HEK293 (cell line): ENCODE data around the gene ACTL8.

ENCODE experiments used
- CTCF ChIA-PET: fragments of 350-600 bp; formaldehyde crosslinking; extraction: SDS; loops from one replicate; lab custom pipeline; 2021; ENCODE audit warnings: antibody characterized with exemption; lab: Yijun Ruan, JAX
- POLR2A ChIA-PET: fragments of 300-600 bp; formaldehyde crosslinking; extraction: SDS; loops from one replicate; lab custom pipeline; 2020; ENCODE audit warnings: antibody characterized with exemption, inconsistent platforms; lab: Yijun Ruan, JAX
- H3K27ac ChIP-seq: fragments of 200-500 bp; sonication (Bioruptor generic); 2 replicates; pipeline ENCODE4 v1.5.1; 2014; ENCODE audit warnings: low read depth, low read length, control low read depth, inconsistent platforms; ENCODE audit errors: extremely low read depth
- H3K36me3 ChIP-seq, 2 experiments: fragments of 200-500 bp in 1 of 2; sonication (Bioruptor generic) in 1 of 2; 1 replicate in 1 of 2; 2 replicates in 1 of 2; pipeline ENCODE4 v1.5.1; 2014 to 2017; ENCODE audit warnings: inconsistent platforms in 2 of 2, low read length in 2 of 2; ENCODE audit not compliant: control insufficient read depth in 2 of 2, insufficient read depth in 1 of 2
- H3K4me1 ChIP-seq: fragments of 200-500 bp; sonication (Bioruptor generic); 2 replicates; pipeline ENCODE4 v1.5.1; 2014; ENCODE audit warnings: mild to moderate bottlenecking, low read length, inconsistent platforms; ENCODE audit not compliant: control insufficient read depth, insufficient read depth
- H3K4me3 ChIP-seq: 2 replicates; pipeline ENCODE4 v1.5.1; 2011; ENCODE audit warnings: low read depth, mild to moderate bottlenecking, control low read depth, low read length, moderate library complexity
- H3K9me3 ChIP-seq: fragments of 200-500 bp; sonication (Bioruptor generic); 2 replicates; pipeline ENCODE4 v1.5.1; 2014; ENCODE audit warnings: low read depth, low read length, inconsistent platforms; ENCODE audit not compliant: control insufficient read depth, insufficient read depth
- GFI1B ChIP-seq: fragments of 450-650 bp; formaldehyde crosslinking; IDR thresholded peaks from 2 replicates; pipeline ENCODE4 v1.5.1; 2016; ENCODE audit warnings: missing biosample characterization, missing genetic modification characterization
- GLIS2 ChIP-seq: fragments of 450-650 bp; formaldehyde crosslinking; IDR thresholded peaks from 2 replicates; pipeline ENCODE4 v1.5.1; 2016; ENCODE audit warnings: missing biosample characterization, missing genetic modification characterization
- ZFP3 ChIP-seq: fragments of 450-650 bp; formaldehyde crosslinking; IDR thresholded peaks from 2 replicates; pipeline ENCODE4 v1.5.1; 2016; ENCODE audit warnings: low read depth, missing biosample characterization, missing genetic modification characterization
- ZFP37 ChIP-seq: fragments of 450-650 bp; formaldehyde crosslinking; IDR thresholded peaks from 2 replicates; pipeline ENCODE4 v1.5.1; 2016; ENCODE audit warnings: missing biosample characterization, missing genetic modification characterization
- ZIC2 ChIP-seq: fragments of 450-650 bp; formaldehyde crosslinking; IDR thresholded peaks from 2 replicates; pipeline ENCODE4 v1.5.1; 2016; ENCODE audit warnings: missing biosample characterization, missing genetic modification characterization
- ZNF184 ChIP-seq: fragments of 450-650 bp; IDR thresholded peaks from 2 replicates; pipeline ENCODE4 v1.5.1; 2018; ENCODE audit warnings: missing biosample characterization, mild to moderate bottlenecking, missing genetic modification characterization
- ZNF211 ChIP-seq: fragments of 450-650 bp; formaldehyde crosslinking; IDR thresholded peaks from 2 replicates; pipeline ENCODE4 v1.5.1; 2016; ENCODE audit warnings: low read depth, missing biosample characterization, missing genetic modification characterization
- ZNF223 ChIP-seq: fragments of 450-650 bp; formaldehyde crosslinking; IDR thresholded peaks from 2 replicates; pipeline ENCODE4 v1.5.1; 2016; ENCODE audit warnings: missing biosample characterization, missing genetic modification characterization
- ZNF341 ChIP-seq: fragments of 450-650 bp; formaldehyde crosslinking; IDR thresholded peaks from 2 replicates; pipeline ENCODE4; 2016; ENCODE audit warnings: low read depth, missing biosample characterization, missing genetic modification characterization
- ZNF585B ChIP-seq: fragments of 450-650 bp; formaldehyde crosslinking; IDR thresholded peaks from 2 replicates; pipeline ENCODE4 v1.5.1; 2016; ENCODE audit warnings: missing biosample characterization, missing genetic modification characterization
- ZNF621 ChIP-seq: fragments of 450-650 bp; formaldehyde crosslinking; IDR thresholded peaks from 2 replicates; pipeline ENCODE4 v1.5.1; 2017; ENCODE audit warnings: missing biosample characterization, missing genetic modification characterization
- ZNF623 ChIP-seq: fragments of 450-650 bp; formaldehyde crosslinking; IDR thresholded peaks from 2 replicates; pipeline ENCODE4 v1.5.1; 2016; ENCODE audit warnings: missing biosample characterization, missing genetic modification characterization
- ZNF624 ChIP-seq: fragments of 450-650 bp; formaldehyde crosslinking; IDR thresholded peaks from 2 replicates; pipeline ENCODE4 v1.5.1; 2017; ENCODE audit warnings: missing biosample characterization, missing genetic modification characterization
- ZNF707 ChIP-seq: fragments of 450-650 bp; formaldehyde crosslinking; IDR thresholded peaks from 2 replicates; pipeline ENCODE4 v1.5.1; 2016; ENCODE audit warnings: missing biosample characterization, missing genetic modification characterization
- ZSCAN23 ChIP-seq: fragments of 450-650 bp; formaldehyde crosslinking; IDR thresholded peaks from 2 replicates; pipeline ENCODE4 v1.5.1; 2016; ENCODE audit warnings: missing biosample characterization, missing genetic modification characterization
- TF ChIP-seq, protein P1 (sequence below): fragments of 450-650 bp; formaldehyde crosslinking; IDR thresholded peaks from 2 replicates; pipeline ENCODE4 v1.5.1; 2016; ENCODE audit warnings: missing biosample characterization, missing genetic modification characterization
- TF ChIP-seq, protein P2 (sequence below): fragments of 450-650 bp; formaldehyde crosslinking; IDR thresholded peaks from 2 replicates; pipeline ENCODE4 v1.5.1; 2016; ENCODE audit warnings: missing biosample characterization, missing genetic modification characterization
- TF ChIP-seq, protein P3 (sequence below): fragments of 450-650 bp; formaldehyde crosslinking; IDR thresholded peaks from 2 replicates; pipeline ENCODE4 v1.5.1; 2016; ENCODE audit warnings: missing biosample characterization, missing genetic modification characterization, borderline replicate concordance

Gene ACTL8

GRCh38 chr1:17834561-17835100, 79.5 kb downstream of the ACTL8 start (continued):
- TF ChIP-seq ZNF341 (tag by site-specific recombination), result no peak

DNA sequence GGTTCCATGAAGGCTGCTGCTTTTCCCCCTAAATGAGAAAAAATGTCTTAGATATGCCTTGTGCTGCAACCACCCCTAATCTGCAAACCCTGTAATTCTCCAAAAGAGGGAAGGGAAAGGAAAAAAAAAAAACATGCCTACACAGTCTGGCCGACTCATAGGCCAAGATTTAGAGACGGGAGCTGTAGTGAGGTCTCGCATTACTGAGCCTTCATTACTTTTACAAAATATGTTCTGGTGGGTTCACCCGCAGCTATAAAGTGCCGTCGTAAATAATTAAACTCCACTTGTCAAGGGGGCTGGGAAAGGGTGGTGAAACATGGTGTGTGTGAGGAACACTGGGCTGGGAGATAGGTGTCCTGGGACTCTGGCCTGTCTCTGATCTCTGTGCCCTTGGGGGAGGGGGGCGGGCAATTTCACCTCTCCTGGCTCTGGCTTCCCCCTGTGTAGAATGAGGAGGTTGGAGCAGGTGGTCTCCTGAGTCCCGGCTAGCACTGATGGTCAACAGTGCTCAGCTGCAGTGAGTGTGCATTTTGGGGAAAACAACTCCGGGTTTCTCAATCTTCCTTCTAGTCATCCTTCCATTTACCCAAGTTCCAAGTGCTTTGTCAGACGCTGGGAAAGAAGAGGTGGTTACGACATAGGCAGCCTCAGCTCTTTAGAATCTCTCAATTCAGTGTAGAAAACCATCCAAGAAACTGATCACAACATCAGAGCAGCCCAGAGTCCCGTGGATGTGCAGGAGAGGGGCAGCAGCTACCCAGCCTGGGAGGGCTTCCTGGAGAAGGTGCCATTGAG, 82.3 kb downstream of the ACTL8 start:
- ChIA-PET POLR2A (no interaction called here), CTCF (interaction anchor here (0.6 to 1.0 kb wide), 3 partner anchors 10 to 182 kb away, joined by 3 to 4 read pairs (median 3); no protein-coding TSS in a partner anchor)
- TF ChIP-seq ZNF621 (tag by site-specific recombination) (no peak), ZFP37 (no peak), ZNF223 (tag by site-specific recombination) (no peak), ZNF624 (tag by site-specific recombination) (no peak), ZNF707 (tag by site-specific recombination) (no peak), ZSCAN23 (tag by site-specific recombination) (no peak), GLIS2 (tag by site-specific recombination) (no peak), GFI1B (tag by site-specific recombination) (no peak), ZNF623 (tag by site-specific recombination) (no peak)
- TF ChIP-seq, protein P1, sequence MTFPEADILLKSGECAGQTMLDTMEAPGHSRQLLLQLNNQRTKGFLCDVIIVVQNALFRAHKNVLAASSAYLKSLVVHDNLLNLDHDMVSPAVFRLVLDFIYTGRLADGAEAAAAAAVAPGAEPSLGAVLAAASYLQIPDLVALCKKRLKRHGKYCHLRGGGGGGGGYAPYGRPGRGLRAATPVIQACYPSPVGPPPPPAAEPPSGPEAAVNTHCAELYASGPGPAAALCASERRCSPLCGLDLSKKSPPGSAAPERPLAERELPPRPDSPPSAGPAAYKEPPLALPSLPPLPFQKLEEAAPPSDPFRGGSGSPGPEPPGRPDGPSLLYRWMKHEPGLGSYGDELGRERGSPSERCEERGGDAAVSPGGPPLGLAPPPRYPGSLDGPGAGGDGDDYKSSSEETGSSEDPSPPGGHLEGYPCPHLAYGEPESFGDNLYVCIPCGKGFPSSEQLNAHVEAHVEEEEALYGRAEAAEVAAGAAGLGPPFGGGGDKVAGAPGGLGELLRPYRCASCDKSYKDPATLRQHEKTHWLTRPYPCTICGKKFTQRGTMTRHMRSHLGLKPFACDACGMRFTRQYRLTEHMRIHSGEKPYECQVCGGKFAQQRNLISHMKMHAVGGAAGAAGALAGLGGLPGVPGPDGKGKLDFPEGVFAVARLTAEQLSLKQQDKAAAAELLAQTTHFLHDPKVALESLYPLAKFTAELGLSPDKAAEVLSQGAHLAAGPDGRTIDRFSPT (tag by site-specific recombination), result no peak
- TF ChIP-seq, protein P2, sequence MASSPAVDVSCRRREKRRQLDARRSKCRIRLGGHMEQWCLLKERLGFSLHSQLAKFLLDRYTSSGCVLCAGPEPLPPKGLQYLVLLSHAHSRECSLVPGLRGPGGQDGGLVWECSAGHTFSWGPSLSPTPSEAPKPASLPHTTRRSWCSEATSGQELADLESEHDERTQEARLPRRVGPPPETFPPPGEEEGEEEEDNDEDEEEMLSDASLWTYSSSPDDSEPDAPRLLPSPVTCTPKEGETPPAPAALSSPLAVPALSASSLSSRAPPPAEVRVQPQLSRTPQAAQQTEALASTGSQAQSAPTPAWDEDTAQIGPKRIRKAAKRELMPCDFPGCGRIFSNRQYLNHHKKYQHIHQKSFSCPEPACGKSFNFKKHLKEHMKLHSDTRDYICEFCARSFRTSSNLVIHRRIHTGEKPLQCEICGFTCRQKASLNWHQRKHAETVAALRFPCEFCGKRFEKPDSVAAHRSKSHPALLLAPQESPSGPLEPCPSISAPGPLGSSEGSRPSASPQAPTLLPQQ (tag by site-specific recombination), result no peak
- H3K9me3 ChIP-seq, result no peaks in the 10 kb centered on the region
- no peak overlapping the region for H3K4me3 ChIP-seq
- no peaks in the 10 kb centered on the region for H3K4me1 ChIP-seq
- H3K27ac ChIP-seq, result no peak overlapping the region
- H3K36me3 ChIP-seq, result no peaks in the 10 kb centered on the region

- no peak overlapping the region for H3K4me3 ChIP-seq
- TF ChIP-seq ZNF585B (tag by site-specific recombination) (no peak), ZFP3 (tag by site-specific recombination) (no peak), ZNF211 (no peak), ZNF707 (tag by site-specific recombination) (no peak), ZIC2 (tag by site-specific recombination) (peak; percentile 28; the same call in 1 of the 2 replicates)
- H3K27ac ChIP-seq, result no peak overlapping the region
- no peaks in the 10 kb centered on the region for H3K9me3 ChIP-seq
- no peaks in the 10 kb centered on the region for H3K4me1 ChIP-seq
- no peaks in the 10 kb centered on the region for H3K36me3 ChIP-seq
- ChIA-PET CTCF (no interaction called here), POLR2A (no interaction called here)
Measured at GRCh38 chr1:17839641-17840196, 84.6 kb downstream of the ACTL8 start.

DNA sequence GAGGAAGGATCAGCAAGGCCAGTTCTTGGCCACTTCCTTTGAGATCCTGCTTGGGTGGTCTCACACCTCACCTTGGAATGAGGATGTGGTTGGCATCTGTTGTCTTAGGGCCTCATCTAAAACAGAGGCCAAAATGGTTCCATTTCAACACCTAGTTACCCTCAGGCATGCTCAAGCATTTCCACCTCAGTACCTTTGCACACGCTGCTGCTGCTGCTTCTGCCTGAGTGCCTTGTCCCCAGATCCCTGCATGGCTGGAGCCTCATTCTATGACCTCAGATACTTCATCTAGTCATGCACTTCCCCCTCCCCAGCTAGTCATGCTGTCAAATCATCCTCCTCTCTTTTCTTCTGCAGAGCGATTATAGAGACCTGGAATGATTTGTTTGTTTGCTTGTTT, 86.8 kb downstream of the ACTL8 start:
- Histone ChIP-seq H3K36me3 (no peaks in the 10 kb centered on the region), H3K9me3 (no peaks in the 10 kb centered on the region), H3K4me1 (no peaks in the 10 kb centered on the region), H3K4me3 (no peak overlapping the region), H3K27ac (no peak overlapping the region)
- CTCF ChIA-PET, result no interaction called here
- TF ChIP-seq, protein P3, sequence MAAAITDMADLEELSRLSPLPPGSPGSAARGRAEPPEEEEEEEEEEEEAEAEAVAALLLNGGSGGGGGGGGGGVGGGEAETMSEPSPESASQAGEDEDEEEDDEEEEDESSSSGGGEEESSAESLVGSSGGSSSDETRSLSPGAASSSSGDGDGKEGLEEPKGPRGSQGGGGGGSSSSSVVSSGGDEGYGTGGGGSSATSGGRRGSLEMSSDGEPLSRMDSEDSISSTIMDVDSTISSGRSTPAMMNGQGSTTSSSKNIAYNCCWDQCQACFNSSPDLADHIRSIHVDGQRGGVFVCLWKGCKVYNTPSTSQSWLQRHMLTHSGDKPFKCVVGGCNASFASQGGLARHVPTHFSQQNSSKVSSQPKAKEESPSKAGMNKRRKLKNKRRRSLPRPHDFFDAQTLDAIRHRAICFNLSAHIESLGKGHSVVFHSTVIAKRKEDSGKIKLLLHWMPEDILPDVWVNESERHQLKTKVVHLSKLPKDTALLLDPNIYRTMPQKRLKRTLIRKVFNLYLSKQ, result no peak
- TF ChIP-seq ZNF184 (tag by site-specific recombination) (no peak), ZNF623 (tag by site-specific recombination) (peak; percentile 86)
- POLR2A ChIA-PET, result no interaction called here
